Stimulated activated CD8-positive, alpha-beta memory T cell treated with anti-CD3 and anti-CD28 coated beads, Interleukin-7, amount 100 ng/mL, for 48 hours (primary cell): Measurements from ENCODE around the gene RTRAF.

Experiments
- DNase-seq, 2 donors: peaks; one replicate each; pipeline ENCODE4 v3.0.0-alpha.2; 2020; ENCODE audit warnings: low read depth in 1 of 2; ENCODE audit errors: extremely low read depth in 1 of 2

The RTRAF gene

DNA sequence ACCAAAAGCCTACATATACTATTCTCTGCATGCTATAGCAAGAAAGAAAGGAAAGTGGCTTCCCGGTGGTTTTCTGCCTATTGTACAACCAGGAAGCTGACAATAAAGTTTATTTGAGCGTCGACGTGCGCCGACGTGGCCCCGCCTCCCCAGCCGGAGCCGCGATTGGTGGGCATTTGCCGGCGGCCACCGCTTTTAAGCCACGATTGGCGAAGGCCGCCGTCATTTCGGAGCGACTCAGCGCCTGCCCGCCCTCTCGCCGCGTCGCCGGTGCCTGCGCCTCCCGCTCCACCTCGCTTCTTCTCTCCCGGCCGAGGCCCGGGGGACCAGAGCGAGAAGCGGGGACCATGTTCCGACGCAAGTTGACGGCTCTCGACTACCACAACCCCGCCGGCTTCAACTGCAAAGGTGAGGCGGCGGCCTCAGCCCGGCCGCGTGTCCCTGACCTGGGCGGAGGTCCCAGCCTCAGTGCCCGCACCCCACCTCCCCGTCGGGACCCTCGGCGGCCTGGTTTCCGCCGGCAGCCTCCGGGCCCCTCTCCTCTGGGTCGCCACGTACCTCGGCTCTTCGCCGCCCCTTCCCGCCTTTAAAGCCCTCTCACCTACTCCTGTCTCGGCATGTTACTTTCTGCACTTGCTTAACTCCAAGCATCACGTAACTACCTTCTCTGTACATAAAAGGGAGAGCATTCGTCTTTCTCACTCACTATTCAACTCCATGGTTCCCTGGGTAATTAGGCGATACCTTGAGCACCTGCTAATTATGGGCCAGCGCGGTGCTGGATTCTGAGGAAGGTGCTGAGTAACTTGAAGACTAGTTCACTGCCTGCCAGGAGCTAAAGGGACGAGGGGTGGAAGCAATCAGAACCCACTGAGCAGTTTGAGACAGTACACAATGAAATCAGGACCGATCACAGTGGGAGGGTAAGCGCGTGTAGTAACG lies at the start of gene RTRAF:
TSS of gene RTRAF (plus strand) at position 254 of the 942 bp plus-strand sequence. CDS start at position 348, 94 bp downstream.
- DNase-seq: peak; percentile 82 to 86

DNA sequence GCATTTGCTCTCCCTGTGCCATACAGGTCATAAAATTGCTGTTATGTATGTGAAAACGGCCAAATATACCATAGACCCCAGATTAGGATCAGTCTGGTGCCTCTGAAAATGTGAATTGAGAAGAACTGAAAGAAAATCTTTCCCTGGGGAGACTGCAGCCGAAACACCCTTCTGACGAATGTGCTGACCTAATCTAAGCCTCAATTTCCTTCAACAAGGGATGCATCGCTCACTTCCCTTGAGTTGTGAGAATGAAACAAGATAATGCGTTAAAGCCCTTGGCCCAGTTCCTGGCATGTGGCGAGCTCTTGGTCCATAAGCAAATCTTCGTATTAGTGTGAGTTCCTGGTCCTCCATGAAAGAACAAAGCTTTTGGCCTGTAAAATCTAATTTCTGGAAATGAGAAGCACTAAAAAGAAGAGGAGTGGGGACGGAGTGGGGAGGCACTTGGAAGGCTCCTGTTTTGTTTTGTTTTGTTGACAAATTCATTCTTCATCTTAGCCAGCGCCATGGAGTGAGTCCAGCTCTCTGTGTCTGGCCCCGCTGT lies 49.5 kb upstream of the RTRAF start:
- DNase-seq: no peak

DNA sequence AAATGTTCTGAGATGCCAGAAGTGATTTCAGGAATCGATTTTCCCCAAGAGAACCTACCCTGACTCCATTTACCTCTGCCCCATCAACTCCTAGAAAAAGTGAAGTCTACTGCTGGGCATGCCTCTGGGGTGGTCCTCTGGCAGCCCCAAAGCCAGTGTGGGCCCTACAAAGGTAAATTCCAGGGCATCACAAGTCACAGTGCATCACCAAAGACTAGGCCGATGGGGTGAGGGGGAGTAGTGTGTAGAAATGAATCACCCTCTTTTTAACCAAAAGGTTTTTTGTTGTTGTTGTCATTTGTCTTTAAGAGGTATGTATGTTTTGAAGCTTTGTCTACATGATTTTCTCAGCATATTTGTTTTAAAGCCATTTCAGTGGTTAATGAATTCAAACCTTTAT lies 46.4 kb upstream of the RTRAF start:
- DNase-seq: no peak

DNA sequence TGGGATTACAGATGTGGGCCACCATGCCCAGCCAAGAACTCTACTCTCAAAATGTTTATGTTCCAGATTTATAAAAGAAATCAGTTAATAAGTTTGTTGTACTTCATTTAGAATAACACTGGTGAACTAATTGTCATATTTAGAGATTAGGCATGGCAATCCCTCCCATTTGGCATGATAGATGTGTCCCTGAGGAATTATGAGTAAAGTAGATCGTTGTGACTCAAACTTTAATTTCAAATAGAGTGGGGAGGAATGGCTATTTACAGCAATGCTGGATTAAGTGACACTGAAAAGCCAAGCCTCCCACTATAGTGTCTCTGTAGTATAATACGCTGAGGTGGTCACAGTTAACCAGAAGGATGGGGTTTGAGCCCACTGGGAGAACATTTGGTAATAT lies 39.3 kb upstream of the RTRAF start:
- DNase-seq: no peak

DNA sequence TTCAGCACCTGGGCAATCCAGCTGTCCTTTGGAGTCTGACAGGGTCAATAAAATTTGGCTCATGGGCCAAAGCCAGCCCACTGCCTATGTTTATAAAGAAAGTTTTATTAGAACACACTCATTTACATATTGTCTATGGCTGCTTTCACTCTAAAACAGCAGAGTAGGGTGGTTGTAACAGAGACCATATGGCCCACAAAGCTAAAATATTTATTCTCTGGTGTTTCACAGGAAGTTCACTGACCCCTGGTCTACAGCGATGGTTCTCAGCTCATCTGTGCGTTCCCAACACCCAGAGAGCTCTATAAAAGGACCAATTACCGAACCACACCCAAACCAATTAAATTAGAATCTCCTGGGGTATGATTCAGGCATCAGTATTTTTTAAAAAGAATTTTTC lies 37.7 kb upstream of the RTRAF start:
- DNase-seq: no peak

DNA sequence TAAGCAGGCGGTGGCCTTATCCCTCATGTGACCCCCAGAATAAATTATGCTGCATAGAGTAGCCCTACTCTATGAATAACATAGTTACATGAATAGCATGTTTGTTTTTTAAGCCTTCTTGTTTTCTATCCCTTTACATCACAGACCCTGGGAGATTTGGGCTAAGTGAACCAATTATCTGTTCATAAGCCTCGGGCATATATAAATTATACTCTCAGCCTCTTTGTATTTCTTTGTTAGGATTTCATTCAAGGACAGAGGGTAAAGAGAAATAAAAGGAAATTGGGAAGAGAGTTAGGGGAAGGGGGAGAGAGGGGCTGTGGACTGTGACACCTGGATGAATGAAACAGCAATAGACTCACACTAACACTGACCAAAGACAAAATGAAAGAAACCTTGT lies 35.3 kb upstream of the RTRAF start:
- DNase-seq: no peak

DNA sequence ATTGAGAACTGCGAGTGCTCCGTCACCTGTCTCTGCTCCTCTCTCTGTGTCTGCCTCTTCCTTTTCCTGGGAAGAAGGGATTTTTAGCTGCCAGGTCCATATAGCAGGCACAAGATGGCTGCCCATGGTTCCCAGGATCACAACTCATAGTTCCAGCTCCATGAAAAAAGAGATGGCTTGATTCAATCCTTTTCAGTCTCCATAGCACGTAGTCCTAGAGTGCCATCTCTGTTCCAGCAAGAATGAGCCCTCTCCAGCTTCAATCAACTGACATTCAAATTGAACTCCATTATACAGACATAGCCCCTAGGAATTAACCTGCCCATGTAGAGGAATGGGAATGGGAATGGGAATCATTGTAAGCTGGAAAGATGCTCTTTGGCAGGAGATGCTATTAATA lies 34.7 kb upstream of the RTRAF start:
- no peak for DNase-seq

DNA sequence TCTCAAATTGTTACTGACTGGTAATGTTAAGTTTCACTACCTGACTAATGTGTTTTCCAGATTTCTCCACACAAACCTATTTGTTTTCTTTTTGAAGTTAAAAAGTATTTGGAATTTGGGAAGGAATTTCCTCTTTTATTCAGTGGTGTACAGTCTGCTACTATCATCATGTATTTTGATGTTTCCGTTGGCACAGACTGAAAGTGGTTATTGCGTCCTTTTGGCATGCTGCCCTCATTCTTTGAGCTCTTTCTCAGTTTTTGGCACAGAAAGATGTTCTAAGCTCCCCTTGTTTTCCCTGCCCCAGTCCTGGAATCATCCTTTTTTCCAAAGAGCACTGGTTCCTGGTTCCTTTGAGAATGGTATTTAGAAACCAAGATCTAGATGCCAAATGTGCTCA lies 31.4 kb upstream of the RTRAF start:
- no peak for DNase-seq

DNA sequence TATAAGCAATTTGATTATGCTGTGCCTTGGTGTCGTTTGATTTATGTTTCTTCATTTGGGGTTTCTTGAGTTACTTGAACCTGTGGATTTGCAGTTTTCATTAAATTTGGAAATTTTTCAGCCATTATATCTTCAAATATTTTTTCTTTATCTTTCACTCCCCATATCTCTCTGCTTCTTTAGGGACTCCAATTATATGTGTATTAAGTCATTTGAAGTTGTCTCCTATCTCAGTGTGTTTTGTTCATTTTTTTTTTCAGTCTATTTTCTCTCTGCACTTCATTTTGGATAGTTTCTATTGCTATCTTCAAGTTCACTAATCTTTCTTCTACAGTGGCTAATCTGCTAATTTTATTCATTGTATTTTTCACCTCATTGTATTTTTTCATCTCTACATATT lies 29.4 kb upstream of the RTRAF start:
- DNase-seq: no peak

DNA sequence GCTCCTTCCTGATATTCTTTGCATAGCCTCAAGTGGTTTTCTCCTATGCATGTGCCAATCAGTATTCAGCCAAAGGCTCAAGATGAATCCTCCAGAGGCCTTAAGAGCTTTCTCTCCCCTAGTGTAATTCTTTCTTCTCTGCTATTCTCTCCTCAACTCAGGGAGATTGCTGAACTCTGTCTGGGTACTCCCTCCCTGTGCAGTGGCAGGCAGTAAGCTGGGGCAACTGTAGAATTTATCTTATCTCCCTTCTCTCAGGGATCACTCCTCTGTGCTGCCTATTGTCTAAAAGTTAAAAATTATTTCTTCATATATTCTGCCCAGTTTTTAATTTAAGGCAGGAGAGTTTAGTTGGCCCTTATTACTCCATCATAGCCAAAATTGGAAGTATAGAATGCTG lies 28.5 kb upstream of the RTRAF start:
- no peak for DNase-seq

DNA sequence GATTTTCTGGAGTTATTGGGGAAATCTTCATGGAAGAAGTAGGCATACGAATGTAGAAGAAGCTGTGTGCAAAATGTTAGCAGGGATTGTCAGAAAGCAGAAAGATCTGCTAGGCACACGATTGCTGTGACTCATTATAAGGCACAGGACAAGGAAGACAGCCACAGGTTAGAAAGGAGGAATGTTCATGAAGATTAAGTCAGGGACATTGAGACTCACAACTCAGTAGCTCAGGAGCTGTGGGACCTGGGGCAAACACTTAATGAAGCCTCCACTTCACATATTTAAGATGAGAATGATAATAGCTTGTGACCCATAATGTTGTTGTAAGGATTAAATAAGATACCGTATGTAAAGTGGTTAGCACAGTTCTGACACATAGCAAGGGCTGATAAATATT lies 26.6 kb upstream of the RTRAF start:
- no peak for DNase-seq

DNA sequence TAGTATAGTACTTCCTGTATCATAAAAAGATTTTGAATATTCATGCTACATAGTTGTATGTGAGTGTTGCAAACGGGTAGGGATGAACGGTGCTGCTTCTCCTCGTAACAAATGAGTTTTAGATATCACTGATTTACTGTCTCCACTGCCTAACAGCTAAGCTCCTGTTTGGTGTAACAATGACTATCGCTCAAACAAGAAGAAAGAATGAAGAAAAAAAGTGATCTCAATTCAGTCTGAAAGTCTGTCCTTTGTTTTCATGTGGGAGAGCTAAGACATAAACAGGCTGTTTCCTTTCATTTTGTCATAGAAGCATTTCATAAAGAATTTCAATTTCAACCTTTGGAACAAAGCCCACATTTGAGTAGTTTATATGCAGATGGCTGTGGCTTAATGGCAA lies 26.1 kb upstream of the RTRAF start:
- no peak for DNase-seq

DNA sequence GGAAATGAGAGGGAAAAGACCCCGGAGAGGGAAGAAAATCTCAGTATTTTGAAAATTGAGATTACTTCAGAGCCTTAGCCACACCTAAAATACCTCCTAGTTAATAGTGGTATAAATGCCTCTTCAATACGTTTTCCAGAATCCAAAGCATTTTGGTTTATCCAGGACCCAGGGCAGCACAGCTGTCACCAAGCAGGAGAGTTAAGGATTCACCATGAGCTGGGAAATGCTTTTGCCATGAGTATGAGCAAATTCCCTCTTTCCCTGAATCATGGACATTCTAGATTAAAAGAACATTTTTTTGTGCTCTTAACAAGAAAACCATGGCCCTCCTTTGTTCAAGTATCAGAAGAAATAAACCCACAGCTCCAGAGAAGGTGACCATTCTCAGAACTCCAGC lies 21.8 kb upstream of the RTRAF start:
- DNase-seq: no peak

DNA sequence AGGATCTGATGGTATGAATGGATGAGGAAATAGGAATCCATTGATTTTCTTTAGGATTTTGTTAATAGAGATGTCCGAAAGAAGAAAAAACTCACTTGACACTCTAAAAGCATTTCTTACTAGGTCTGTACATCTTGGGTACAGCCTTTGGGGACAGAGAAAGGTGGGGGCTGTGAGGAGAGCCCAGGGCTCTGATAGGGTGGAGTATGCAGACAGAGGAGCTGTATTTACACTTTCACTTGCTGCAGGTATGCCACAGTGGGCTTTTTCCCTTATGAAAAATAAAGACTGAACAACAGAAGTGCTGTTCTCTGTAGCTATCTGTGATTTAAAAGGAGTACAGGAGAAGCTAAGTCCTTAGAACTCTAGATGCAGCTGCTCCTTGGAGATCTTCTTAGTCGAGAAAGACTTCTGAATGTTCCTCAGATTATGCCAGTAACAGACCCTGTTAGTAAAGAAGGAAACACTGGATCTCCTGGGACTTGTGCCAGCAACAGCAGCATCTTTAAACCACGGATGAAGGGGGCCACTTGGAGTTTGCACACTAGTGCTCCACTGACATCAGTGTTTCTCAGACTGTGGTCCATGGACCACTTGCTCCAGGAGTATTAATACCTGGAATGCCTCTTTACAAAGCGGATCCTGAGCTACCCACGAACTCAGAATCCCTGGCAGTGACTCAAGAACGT lies 19.4 kb upstream of the RTRAF start:
- DNase-seq: no peak

DNA sequence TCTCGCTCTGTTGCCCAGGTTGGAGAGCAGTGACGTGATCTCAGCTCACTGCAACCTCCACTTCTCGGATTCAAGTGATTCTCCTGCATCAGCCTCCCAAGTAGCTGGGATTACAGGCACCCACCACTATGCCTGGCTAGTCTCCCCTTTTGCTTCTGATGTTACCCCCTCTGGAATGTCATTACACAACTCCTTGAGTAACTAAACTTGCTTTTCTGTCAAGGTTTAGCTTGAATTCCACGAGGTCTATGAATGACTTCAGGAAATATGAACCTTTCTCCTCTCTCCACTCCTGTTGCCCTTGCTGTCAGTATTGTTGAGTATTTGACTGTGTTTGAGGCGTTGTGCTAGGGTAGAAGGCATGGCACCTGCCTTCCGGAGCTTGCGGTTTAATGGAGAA lies 16.8 kb upstream of the RTRAF start:
- DNase-seq: no peak

DNA sequence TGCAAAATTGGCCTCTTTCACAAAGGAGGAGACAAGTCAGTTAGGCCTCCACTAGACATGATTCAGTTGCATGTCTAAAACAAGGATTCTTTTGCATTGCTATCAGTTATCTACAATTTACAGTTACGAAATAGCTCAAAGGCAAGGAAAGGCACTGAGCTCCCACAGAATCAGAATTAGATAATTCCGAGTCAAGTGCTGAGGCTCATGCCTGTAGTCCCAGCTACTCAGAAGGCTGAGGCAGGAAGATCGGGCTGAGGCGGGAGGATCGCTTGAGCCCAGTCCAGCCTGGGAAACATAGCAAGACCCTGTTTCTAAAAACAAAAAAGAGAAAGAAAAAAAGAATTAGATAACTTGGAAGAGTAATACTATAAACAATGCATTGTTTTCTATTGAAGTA lies 12.3 kb upstream of the RTRAF start:
- no peak for DNase-seq

DNA sequence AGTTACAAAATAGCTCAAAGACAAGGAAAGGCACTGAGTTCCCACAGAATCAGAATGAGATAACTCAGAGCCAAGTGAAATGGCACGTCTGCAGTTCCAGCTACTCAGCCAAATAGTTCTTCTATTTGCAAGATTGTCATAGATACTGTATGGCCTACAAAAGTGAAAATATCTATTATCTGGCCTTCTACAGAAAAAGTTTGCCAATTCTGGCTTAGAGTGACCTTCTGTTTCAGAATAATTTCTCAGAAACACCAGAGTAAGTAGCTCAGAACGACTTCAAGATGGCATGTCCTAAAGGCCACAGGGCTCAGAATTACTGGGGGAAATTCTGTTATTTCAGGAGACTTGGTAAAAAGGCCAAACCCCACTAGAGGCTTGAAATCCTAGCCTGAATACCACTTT lies 10.7 kb upstream of the RTRAF start:
- no peak for DNase-seq

DNA sequence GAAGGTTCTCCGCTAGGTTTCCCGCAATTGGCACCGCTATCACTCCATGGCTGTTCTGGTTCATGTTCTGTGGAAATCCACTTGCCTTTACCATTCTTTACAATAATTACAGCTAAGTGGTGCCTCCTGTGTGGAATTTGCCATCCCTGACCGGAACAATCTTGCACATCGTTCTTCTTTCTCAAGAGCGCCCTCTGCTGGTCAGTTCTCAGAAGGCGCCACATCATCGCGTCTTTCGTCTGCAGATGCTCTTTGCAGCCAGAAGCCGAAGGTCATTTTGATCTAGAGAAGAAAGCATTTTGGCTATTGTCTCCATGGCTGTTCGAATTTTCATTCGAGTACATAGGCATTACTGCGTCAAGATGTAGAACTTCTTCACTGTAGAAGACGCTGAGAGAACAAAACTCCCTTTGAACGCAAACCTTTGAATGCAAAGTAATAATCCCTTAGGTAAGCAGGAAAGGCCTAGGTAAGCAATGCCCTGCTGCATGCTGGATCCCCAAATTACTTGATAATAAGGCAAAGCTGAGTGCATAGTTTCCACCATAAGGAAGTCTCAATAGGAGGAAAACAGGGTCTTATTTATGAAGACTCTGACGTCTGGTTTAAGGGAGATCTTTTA lies 10.1 kb upstream of the RTRAF start:
- peak; percentile 47 to 63 for DNase-seq

DNA sequence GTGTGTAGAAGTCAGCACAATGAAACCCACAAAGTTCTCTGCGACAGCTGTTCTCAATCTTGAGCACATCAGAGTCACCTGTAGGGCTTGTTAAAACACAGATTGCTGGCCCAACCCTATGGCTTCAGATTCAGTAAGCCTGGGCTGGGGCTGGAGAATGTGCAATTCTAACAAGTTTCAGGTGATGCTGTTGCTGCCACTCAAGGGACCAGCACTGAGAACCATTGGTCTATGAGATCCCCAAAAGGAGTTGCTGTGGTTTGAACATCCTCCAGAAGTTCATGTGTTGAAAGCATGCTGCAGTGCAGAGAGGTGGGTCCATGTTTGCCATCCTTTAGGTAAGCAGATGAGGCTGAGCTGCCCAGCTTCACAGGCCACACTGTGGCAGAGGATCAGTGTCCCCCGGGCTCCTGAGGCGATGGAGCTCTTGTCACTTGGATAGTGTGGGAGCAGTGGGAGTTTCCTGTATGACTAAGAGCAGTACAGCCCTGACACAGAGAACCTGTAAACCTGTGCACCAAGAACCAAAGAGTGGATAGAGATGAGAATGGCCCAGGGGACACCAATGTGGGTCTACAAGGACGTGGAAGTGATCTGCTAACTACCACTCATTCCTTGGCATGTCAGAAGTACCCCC lies 8.0 kb upstream of the RTRAF start:
- no peak for DNase-seq

DNA sequence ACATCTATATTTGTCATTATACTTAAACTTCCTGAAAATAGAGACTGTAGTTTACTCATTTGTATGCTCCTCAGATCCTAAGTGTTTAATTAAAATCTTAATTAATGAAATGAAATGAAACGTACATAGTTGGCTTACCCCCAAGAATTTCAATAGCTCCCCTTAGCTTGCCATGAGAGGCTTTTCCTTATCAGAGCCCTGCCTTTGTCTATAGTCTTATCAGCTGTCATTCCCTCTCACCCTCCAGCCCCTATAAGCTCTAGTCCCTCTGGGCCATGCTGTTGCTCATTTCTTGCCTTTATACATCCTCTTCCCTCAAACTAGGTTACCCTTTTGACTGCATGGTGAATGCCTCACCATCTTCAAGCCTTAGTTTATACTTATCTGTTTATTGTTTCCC lies 1.1 kb upstream of the RTRAF start:
- DNase-seq: no peak

DNA sequence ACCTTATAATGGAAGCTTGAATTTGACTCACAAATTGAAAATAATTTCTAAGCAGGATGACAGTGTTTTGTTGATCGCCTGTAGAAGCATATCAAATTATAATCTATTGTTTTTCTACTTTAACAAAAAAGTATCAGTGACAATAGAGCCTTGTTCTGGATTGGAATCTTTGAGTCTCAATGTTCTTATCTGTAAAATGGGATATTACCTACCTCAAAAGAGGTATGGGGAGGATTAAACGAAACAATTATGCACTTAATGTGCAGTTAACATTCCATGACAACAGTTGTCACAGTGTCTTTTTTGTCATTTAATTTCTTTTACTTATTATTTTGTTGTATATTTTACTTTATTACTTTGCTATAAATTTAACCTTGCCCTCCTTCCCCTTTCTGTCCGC lies 1.1 kb downstream of the RTRAF start:
- DNase-seq: no peak
